ENCODE measurements around the gene C21orf91. TPM values are rescaled to one million over a fixed set of nuclear protein-coding genes. Genes with fewer than 3 reads are reported as not detected.

Gene C21orf91
- polyA plus RNA-seq, 2 of the 4 experiments (the other 2 are of a cell fraction): 1.9 to 5.5 TPM

DNA sequence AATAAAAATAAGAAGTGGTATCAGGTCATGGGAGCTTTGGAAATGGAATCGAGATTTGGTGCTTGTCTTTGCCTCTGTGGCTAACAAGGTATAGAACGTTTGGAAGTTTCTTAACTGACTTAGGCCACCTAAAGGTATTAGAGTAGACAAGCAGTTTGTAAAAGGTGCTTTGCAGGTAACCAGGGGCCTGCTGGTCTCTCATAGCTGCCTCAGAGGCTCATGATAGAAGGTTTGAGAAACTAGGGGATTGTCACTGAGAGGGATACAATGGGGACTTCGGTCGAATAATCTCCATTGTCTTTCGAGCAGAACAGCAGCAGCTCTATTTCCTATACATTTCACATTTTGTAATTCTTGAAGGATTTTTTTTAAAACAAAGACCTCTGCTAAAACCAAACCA lies 37.6 kb downstream of the C21orf91 start:
- no peak for TF ChIP-seq CBX8 (IDR thresholded peaks at IDR 0.05)
- POLR2A ChIA-PET: no interaction called here
- Histone ChIP-seq H3K4me2 (no peak overlapping the region), H3K4me1 (no peaks in the 10 kb centered on the region), H3K4me3 (no peak overlapping the region), H3K27ac (no peak overlapping the region), H3K9me3 (no peaks in the 10 kb centered on the region)
- 44% methylated on average over 5 of the region's 5 CpGs for WGBS (ENCODE audit: missing lambda C conversion rate)
- no peak for FAIRE-seq
- ATAC-seq: no peak
- DNase-seq (ENCODE audit: low read depth in 1 of 2, low spot score in 1 of 2): no peak
- CTCF ChIA-PET: no interaction called here

- no peak for DNase-seq (ENCODE audit: low read depth in 1 of 2, low spot score in 1 of 2)
- no peak for ATAC-seq
- no peaks in the 10 kb centered on the region for H3K4me1 ChIP-seq
- no peak for FAIRE-seq
- POLR2A ChIA-PET: no interaction called here
- H3K4me2 ChIP-seq: no peak overlapping the region
- TF ChIP-seq CBX8 (IDR thresholded peaks at IDR 0.05) (no peak), EHF (CRISPR knock-in tag; IDR thresholded peaks at IDR 0.05) (no peak)
- H3K27ac ChIP-seq: no peak overlapping the region
- CTCF ChIA-PET: no interaction called here
- WGBS (ENCODE audit: missing lambda C conversion rate): 66% methylated on average over 6 of the region's 6 CpGs
- H3K9me3 ChIP-seq: no peaks in the 10 kb centered on the region
- no peak overlapping the region for H3K4me3 ChIP-seq
Measured at GRCh38 chr21:17780539-17780938, 38.6 kb downstream of the C21orf91 start.

DNA sequence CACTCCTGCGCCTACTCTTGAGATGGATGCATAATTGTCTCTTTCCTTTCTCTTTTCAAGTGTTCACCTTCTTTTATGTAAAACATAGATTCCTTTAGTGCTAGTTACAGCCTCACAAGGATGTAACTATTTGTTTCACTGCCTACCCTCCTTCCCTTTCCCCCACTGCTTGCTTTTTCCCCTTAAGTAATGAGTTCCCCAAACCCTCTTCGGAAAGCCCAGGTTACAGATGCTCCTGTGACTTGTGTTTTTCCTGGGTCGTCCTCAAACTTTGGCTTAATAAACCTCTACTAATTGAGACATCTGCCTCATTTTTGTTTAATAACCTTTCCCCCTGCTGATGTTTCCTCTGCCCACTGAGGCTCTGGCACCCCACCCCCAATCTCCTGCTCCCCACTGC lies 39.2 kb downstream of the C21orf91 start:
- CTCF ChIA-PET: no interaction called here
- no peak for FAIRE-seq
- POLR2A ChIA-PET: no interaction called here

GRCh38 chr21:17779496-17779895 lies 39.7 kb downstream of the C21orf91 start:
- FAIRE-seq: no peak
- no peak for ATAC-seq
- POLR2A ChIA-PET: no interaction called here
- no peak overlapping the region for H3K4me3 ChIP-seq
- TF ChIP-seq GATA3 (IDR thresholded peaks at IDR 0.05; ENCODE audit: borderline replicate concordance) (no peak), EHMT2 (IDR thresholded peaks at IDR 0.05; ENCODE audit: low read depth) (no peak), SMC3 (IDR thresholded peaks at IDR 0.05) (no peak), FOSB (CRISPR knock-in tag; IDR thresholded peaks at IDR 0.05) (no peak), FOSL2 (IDR thresholded peaks at IDR 0.05) (no peak), FOSL2 (CRISPR knock-in tag; IDR thresholded peaks at IDR 0.05) (no peak), ZFP36 (IDR thresholded peaks at IDR 0.05; ENCODE audit: borderline replicate concordance, partially characterized antibody) (no peak), ZC3H11A (IDR thresholded peaks at IDR 0.05) (no peak), RARB (CRISPR knock-in tag; IDR thresholded peaks at IDR 0.05) (no peak), FOXS1 (CRISPR knock-in tag; IDR thresholded peaks at IDR 0.05) (no peak)
- TF ChIP-seq, protein P1, sequence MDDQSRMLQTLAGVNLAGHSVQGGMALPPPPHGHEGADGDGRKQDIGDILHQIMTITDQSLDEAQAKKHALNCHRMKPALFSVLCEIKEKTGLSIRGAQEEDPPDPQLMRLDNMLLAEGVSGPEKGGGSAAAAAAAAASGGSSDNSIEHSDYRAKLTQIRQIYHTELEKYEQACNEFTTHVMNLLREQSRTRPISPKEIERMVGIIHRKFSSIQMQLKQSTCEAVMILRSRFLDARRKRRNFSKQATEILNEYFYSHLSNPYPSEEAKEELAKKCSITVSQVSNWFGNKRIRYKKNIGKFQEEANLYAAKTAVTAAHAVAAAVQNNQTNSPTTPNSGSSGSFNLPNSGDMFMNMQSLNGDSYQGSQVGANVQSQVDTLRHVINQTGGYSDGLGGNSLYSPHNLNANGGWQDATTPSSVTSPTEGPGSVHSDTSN (IDR thresholded peaks at IDR 0.05): no peak
- WGBS (ENCODE audit: missing lambda C conversion rate): 31% methylated on average over 3 of the region's 3 CpGs
- H3K4me2 ChIP-seq: no peak overlapping the region
- no peak overlapping the region for H3K27ac ChIP-seq
- CTCF ChIA-PET: no interaction called here
- H3K9me3 ChIP-seq: no peaks in the 10 kb centered on the region
- no peaks in the 10 kb centered on the region for H3K4me1 ChIP-seq
- no peak for DNase-seq (ENCODE audit: low read depth in 1 of 2, low spot score in 1 of 2)

More for the DNA sequence above, 39.2 kb downstream of the C21orf91 start:
- TF ChIP-seq HOXB13 (CRISPR knock-in tag; IDR thresholded peaks at IDR 0.05; ENCODE audit: low read depth) (no peak), JUNB (IDR thresholded peaks at IDR 0.05) (no peak), USF2 (IDR thresholded peaks at IDR 0.05) (no peak), HES2 (IDR thresholded peaks at IDR 0.05) (no peak), RNF2 (IDR thresholded peaks at IDR 0.05; ENCODE audit: borderline replicate concordance, low read depth) (no peak), HEYL (CRISPR knock-in tag; IDR thresholded peaks at IDR 0.05) (no peak), RAD21 (conservative IDR thresholded peaks at IDR 0.05 in 1 of 2, IDR thresholded peaks at IDR 0.05 in 1 of 2) (no peak)
- TF ChIP-seq, protein P2, sequence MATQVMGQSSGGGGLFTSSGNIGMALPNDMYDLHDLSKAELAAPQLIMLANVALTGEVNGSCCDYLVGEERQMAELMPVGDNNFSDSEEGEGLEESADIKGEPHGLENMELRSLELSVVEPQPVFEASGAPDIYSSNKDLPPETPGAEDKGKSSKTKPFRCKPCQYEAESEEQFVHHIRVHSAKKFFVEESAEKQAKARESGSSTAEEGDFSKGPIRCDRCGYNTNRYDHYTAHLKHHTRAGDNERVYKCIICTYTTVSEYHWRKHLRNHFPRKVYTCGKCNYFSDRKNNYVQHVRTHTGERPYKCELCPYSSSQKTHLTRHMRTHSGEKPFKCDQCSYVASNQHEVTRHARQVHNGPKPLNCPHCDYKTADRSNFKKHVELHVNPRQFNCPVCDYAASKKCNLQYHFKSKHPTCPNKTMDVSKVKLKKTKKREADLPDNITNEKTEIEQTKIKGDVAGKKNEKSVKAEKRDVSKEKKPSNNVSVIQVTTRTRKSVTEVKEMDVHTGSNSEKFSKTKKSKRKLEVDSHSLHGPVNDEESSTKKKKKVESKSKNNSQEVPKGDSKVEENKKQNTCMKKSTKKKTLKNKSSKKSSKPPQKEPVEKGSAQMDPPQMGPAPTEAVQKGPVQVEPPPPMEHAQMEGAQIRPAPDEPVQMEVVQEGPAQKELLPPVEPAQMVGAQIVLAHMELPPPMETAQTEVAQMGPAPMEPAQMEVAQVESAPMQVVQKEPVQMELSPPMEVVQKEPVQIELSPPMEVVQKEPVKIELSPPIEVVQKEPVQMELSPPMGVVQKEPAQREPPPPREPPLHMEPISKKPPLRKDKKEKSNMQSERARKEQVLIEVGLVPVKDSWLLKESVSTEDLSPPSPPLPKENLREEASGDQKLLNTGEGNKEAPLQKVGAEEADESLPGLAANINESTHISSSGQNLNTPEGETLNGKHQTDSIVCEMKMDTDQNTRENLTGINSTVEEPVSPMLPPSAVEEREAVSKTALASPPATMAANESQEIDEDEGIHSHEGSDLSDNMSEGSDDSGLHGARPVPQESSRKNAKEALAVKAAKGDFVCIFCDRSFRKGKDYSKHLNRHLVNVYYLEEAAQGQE (IDR thresholded peaks at IDR 0.05): no peak
- Histone ChIP-seq H3K4me1 (no peaks in the 10 kb centered on the region), H3K4me3 (no peak overlapping the region), H3K9me3 (no peaks in the 10 kb centered on the region), H3K4me2 (no peak overlapping the region), H3K27ac (no peak overlapping the region)
- DNase-seq (ENCODE audit: low read depth in 1 of 2, low spot score in 1 of 2) (no peak), ATAC-seq (no peak)
- 74% methylated on average over 3 of the region's 3 CpGs for WGBS (ENCODE audit: missing lambda C conversion rate)

Measured in A549 (cell line).